Ishikawa (cell line): ENCODE measurements around the gene TEX35.

Experiments
- CEBPB ChIP-seq: IDR thresholded peaks from 2 replicates; pipeline ENCODE4 v1.6.1; 2012
- CREB1 ChIP-seq: IDR thresholded peaks from 2 replicates; pipeline ENCODE4 v1.6.1; 2012; ENCODE audit warnings: low read depth
- EGR1 ChIP-seq: IDR thresholded peaks from 2 replicates; pipeline ENCODE4 v1.6.1; 2012
- EP300 ChIP-seq: IDR thresholded peaks from 2 replicates; pipeline ENCODE4 v1.6.1; 2012; ENCODE audit warnings: borderline replicate concordance
- FOXM1 ChIP-seq: IDR thresholded peaks from 2 replicates; pipeline ENCODE4 v1.6.1; 2012; ENCODE audit warnings: low read depth, borderline replicate concordance
- NFIC ChIP-seq: IDR thresholded peaks from 2 replicates; pipeline ENCODE4 v1.6.1; 2012
- RAD21 ChIP-seq: IDR thresholded peaks from 2 replicates; pipeline ENCODE4 v1.6.1; 2012; ENCODE audit warnings: low read depth
- TAF1 ChIP-seq: IDR thresholded peaks from 2 replicates; pipeline ENCODE4 v1.6.1; 2012; ENCODE audit warnings: low read depth, mild to moderate bottlenecking
- TCF12 ChIP-seq: IDR thresholded peaks from 2 replicates; pipeline ENCODE4 v1.6.1; 2012; ENCODE audit warnings: low read depth
- TEAD4 ChIP-seq: IDR thresholded peaks from 2 replicates; pipeline ENCODE4 v1.6.1; 2012
- YY1 ChIP-seq: IDR thresholded peaks from 2 replicates; pipeline ENCODE4 v1.6.1; 2012; ENCODE audit warnings: low read depth
- ZBTB7A ChIP-seq: IDR thresholded peaks from 2 replicates; pipeline ENCODE4 v1.6.1; 2012; ENCODE audit warnings: low read depth
- TF ChIP-seq, protein P1 (sequence below): IDR thresholded peaks from 2 replicates; pipeline ENCODE4 v1.6.1; 2012
- TF ChIP-seq, protein P2 (sequence below): IDR thresholded peaks from 2 replicates; pipeline ENCODE4 v1.6.1; 2012; ENCODE audit warnings: low read depth, mild to moderate bottlenecking
- TF ChIP-seq, protein P3 (sequence below): IDR thresholded peaks from 2 replicates; pipeline ENCODE4 v1.6.1; 2012

TEX35 gene

DNA sequence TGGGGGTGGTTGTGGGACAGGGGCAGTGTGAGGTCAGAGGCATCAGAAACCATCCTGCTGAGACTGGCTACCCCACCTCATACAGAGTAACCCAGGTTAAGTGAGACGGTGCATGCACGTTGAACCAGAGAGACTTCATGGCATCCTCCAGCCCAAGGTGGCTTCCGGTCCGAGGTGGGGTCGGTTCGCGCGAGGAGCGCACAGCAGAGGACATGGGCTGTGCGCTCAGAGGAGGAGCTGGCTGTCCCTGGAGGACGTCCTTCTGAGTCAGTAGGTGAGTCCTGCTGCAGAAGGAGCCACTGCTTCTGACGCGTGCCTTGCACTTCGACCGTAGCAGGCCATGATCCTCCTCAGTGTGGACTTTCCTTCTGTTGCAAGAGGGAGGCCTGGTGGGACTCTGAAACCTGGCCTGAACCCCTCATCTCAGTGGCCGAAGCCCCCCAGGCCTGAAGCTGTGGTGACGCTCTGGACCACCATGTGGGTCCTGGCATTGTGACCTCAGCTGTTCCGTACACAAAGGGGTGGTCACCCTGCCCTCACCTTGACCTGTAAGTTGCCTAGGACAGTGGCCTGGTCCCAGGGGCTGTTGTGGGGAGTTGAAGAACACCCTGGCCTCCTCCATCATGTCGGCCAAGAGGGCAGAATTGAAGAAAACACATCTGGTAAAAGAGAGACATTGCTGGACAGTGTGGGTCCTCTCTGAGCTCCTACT is at the start of gene TEX35:
TSS of gene TEX35 (plus strand) at position 544 of the 712 bp plus-strand sequence. CDS start at position 624, 80 bp downstream.
- TF ChIP-seq TEAD4, result no peak
- no peak for TF ChIP-seq NFIC
- no peak for TF ChIP-seq TCF12
- TF ChIP-seq, protein P1, sequence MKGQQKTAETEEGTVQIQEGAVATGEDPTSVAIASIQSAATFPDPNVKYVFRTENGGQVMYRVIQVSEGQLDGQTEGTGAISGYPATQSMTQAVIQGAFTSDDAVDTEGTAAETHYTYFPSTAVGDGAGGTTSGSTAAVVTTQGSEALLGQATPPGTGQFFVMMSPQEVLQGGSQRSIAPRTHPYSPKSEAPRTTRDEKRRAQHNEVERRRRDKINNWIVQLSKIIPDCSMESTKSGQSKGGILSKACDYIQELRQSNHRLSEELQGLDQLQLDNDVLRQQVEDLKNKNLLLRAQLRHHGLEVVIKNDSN, result no peak
- TF ChIP-seq, protein P2, sequence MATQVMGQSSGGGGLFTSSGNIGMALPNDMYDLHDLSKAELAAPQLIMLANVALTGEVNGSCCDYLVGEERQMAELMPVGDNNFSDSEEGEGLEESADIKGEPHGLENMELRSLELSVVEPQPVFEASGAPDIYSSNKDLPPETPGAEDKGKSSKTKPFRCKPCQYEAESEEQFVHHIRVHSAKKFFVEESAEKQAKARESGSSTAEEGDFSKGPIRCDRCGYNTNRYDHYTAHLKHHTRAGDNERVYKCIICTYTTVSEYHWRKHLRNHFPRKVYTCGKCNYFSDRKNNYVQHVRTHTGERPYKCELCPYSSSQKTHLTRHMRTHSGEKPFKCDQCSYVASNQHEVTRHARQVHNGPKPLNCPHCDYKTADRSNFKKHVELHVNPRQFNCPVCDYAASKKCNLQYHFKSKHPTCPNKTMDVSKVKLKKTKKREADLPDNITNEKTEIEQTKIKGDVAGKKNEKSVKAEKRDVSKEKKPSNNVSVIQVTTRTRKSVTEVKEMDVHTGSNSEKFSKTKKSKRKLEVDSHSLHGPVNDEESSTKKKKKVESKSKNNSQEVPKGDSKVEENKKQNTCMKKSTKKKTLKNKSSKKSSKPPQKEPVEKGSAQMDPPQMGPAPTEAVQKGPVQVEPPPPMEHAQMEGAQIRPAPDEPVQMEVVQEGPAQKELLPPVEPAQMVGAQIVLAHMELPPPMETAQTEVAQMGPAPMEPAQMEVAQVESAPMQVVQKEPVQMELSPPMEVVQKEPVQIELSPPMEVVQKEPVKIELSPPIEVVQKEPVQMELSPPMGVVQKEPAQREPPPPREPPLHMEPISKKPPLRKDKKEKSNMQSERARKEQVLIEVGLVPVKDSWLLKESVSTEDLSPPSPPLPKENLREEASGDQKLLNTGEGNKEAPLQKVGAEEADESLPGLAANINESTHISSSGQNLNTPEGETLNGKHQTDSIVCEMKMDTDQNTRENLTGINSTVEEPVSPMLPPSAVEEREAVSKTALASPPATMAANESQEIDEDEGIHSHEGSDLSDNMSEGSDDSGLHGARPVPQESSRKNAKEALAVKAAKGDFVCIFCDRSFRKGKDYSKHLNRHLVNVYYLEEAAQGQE, result no peak
- TF ChIP-seq, protein P3, sequence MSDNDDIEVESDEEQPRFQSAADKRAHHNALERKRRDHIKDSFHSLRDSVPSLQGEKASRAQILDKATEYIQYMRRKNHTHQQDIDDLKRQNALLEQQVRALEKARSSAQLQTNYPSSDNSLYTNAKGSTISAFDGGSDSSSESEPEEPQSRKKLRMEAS, result no peak
- TF ChIP-seq RAD21, result no peak
- no peak for TF ChIP-seq FOXM1
- no peak for TF ChIP-seq EGR1
- no peak for TF ChIP-seq TAF1
- TF ChIP-seq YY1, result no peak
- no peak for TF ChIP-seq EP300
- TF ChIP-seq ZBTB7A, result no peak
- TF ChIP-seq CREB1, result no peak
- TF ChIP-seq CEBPB, result no peak

DNA sequence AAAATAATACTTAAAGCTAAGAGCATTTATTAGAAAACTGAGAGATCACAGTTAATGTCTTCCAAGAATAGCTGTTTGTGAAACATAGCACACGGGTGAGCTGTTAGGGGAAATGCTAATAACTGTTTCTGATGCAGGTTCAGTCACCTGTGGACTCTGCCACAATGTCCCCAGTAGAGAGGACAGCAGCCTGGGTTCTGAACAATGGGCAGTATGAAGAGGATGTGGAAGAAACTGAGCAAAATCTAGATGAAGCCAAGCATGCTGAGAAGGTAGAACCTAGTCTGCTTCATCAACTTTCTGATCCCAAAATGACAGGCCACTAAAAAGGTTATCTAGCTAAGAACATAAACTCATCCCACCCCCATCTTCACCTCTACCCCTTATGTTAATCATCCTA is 48.8 kb upstream of the TEX35 start:
- TF ChIP-seq, protein P3, result no peak
- TF ChIP-seq, protein P2, result no peak
- TF ChIP-seq NFIC, result no peak
- TF ChIP-seq ZBTB7A, result no peak
- no peak for TF ChIP-seq TCF12
- no peak for TF ChIP-seq TAF1
- TF ChIP-seq EGR1, result no peak
- no peak for TF ChIP-seq FOXM1
- TF ChIP-seq, protein P1, result no peak
- TF ChIP-seq CEBPB, result no peak
- no peak for TF ChIP-seq TEAD4

DNA sequence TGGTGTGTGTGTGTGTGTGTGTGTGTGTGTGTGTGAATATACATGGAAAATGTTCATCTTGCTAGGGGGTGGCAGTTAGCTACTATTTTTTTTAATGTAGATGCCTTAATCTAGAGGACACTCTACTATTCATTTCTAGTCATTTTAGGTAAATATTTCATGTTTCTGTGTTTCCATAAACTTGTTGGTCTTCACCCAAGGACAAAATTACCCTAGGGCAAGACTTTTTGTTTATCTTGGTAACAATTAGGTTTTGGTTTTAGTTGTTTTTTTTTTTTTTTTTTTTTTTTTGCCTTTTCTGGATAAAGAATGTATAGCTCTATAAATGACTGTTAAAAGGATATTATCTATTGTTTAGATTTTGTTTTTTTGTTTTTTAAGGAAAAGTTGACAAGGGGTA is 48.3 kb upstream of the TEX35 start:
- no peak for TF ChIP-seq TEAD4
- no peak for TF ChIP-seq NFIC
- no peak for TF ChIP-seq FOXM1
- TF ChIP-seq, protein P3, result no peak
- TF ChIP-seq CEBPB, result no peak
- no peak for TF ChIP-seq EGR1
- no peak for TF ChIP-seq RAD21
- no peak for TF ChIP-seq TCF12
- TF ChIP-seq EP300, result no peak
- TF ChIP-seq, protein P2, result no peak
- TF ChIP-seq, protein P1, result no peak
- TF ChIP-seq ZBTB7A, result no peak
- no peak for TF ChIP-seq CREB1

DNA sequence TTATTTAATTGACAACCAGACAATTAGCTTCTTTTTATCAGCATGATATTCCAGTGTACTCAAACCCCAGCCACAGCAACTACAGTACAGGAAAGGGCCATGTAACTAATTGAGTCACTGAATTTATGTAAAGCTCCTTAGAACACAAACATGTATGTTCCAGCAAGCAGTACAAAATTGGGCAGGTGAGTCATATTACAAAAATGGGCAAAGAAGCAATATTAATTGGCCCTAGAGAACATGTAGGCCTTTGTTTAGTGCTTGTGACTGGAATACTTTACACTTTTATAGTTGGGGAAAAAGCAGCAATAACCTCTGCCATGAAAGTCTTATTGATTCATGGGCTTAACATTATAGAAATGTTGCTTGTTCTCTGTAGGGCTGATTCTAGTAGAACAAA is 47.9 kb upstream of the TEX35 start:
- TF ChIP-seq EGR1 (no peak), NFIC (no peak), EP300 (no peak), CREB1 (no peak), YY1 (no peak), RAD21 (no peak), CEBPB (no peak), TEAD4 (no peak), TCF12 (no peak), TAF1 (no peak), FOXM1 (no peak), ZBTB7A (no peak)
- TF ChIP-seq, protein P2, result no peak
- TF ChIP-seq, protein P3, result no peak
- TF ChIP-seq, protein P1, result no peak
